ENCODE measurements around the gene C10orf90.

The C10orf90 gene

GRCh38 chr10:126438407-126438783 lies 232.1 kb downstream of the C10orf90 start:
- no peak for DNase-seq (ENCODE audit: extremely low spot score)
- CTCF ChIA-PET = no interaction called here
- TF ChIP-seq FOXA1 (IDR thresholded peaks at IDR 0.05) (no peak), ZNF384 (IDR thresholded peaks at IDR 0.05) (no peak), CTBP1 (IDR thresholded peaks at IDR 0.05; ENCODE audit: borderline replicate concordance) (no peak), ELF4 (IDR thresholded peaks at IDR 0.05) (no peak), SUZ12 (IDR thresholded peaks at IDR 0.05) (no peak), BHLHE40 (IDR thresholded peaks at IDR 0.05; ENCODE audit: borderline replicate concordance) (no peak), TARDBP (IDR thresholded peaks at IDR 0.05) (no peak)
- POLR2A ChIA-PET = no interaction called here

GRCh38 chr10:126437635-126438406 lies 232.7 kb downstream of the C10orf90 start:
- CTCF ChIA-PET = no interaction called here

DNA sequence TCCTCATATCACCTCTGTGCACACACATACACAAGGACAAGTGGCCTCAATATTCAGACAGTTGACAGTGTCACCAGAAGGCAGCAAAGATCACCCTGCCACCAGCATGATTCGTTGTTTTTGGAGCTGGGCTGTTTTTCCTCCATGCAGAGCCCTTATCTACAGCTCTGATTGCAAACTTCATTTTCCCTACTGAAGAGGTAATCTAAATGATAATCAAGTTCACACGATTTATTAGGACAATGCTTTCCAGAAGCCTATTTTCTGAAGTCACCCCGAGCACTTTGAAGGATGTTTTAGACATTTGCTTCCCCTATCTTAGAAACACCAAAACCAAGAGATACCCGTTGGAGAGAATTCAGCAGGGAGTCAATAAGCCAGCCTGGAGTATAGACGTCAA lies 236.3 kb downstream of the C10orf90 start:
- TF ChIP-seq FOXM1 (IDR thresholded peaks at IDR 0.05; ENCODE audit: borderline replicate concordance) = no peak
- no peak for TF ChIP-seq ELF4 (IDR thresholded peaks at IDR 0.05)
- TF ChIP-seq TARDBP (IDR thresholded peaks at IDR 0.05) = no peak
- no peak for TF ChIP-seq CTBP1 (IDR thresholded peaks at IDR 0.05; ENCODE audit: borderline replicate concordance)
- no peak for TF ChIP-seq SP1 (IDR thresholded peaks at IDR 0.05)
- TF ChIP-seq ZNF384 (IDR thresholded peaks at IDR 0.05) = no peak
- TF ChIP-seq LEF1 (IDR thresholded peaks at IDR 0.05; ENCODE audit: borderline replicate concordance) = no peak
- no peak for TF ChIP-seq FOXA1 (IDR thresholded peaks at IDR 0.05)
- no peak for TF ChIP-seq SUZ12 (IDR thresholded peaks at IDR 0.05)
- TF ChIP-seq PKNOX1 (IDR thresholded peaks at IDR 0.05) = no peak
- TF ChIP-seq L3MBTL2 (conservative IDR thresholded peaks at IDR 0.05) = no peak
- TF ChIP-seq NFRKB (IDR thresholded peaks at IDR 0.05) = no peak
- no peak for TF ChIP-seq BHLHE40 (IDR thresholded peaks at IDR 0.05; ENCODE audit: borderline replicate concordance)
- no peak for TF ChIP-seq FOXK2 (IDR thresholded peaks at IDR 0.05)
- TF ChIP-seq HDGF (IDR thresholded peaks at IDR 0.05; ENCODE audit: borderline replicate concordance) = no peak
- TF ChIP-seq ARNT (IDR thresholded peaks at IDR 0.05) = no peak
- ChIA-PET POLR2A (no interaction called here), CTCF (no interaction called here)
- no peak for DNase-seq (ENCODE audit: extremely low spot score)

More at GRCh38 chr10:126437635-126438406, 232.7 kb downstream of the C10orf90 start:
- POLR2A ChIA-PET = no interaction called here
- no peak for DNase-seq (ENCODE audit: extremely low spot score)
- TF ChIP-seq L3MBTL2 (conservative IDR thresholded peaks at IDR 0.05) = no peak
- TF ChIP-seq SUZ12 (IDR thresholded peaks at IDR 0.05) = no peak
- TF ChIP-seq FOXA1 (IDR thresholded peaks at IDR 0.05) = no peak
- TF ChIP-seq PKNOX1 (IDR thresholded peaks at IDR 0.05) = no peak
- no peak for TF ChIP-seq BHLHE40 (IDR thresholded peaks at IDR 0.05; ENCODE audit: borderline replicate concordance)
- no peak for TF ChIP-seq NFRKB (IDR thresholded peaks at IDR 0.05)
- no peak for TF ChIP-seq SP1 (IDR thresholded peaks at IDR 0.05)
- TF ChIP-seq ZNF384 (IDR thresholded peaks at IDR 0.05) = no peak
- TF ChIP-seq ARNT (IDR thresholded peaks at IDR 0.05) = no peak
- no peak for TF ChIP-seq FOXK2 (IDR thresholded peaks at IDR 0.05)
- no peak for TF ChIP-seq ELF4 (IDR thresholded peaks at IDR 0.05)
- no peak for TF ChIP-seq HDGF (IDR thresholded peaks at IDR 0.05; ENCODE audit: borderline replicate concordance)
- no peak for TF ChIP-seq LEF1 (IDR thresholded peaks at IDR 0.05; ENCODE audit: borderline replicate concordance)
- TF ChIP-seq FOXM1 (IDR thresholded peaks at IDR 0.05; ENCODE audit: borderline replicate concordance) = no peak
- no peak for TF ChIP-seq CTBP1 (IDR thresholded peaks at IDR 0.05; ENCODE audit: borderline replicate concordance)
- TF ChIP-seq TARDBP (IDR thresholded peaks at IDR 0.05) = no peak

GRCh38 chr10:126433351-126433750 lies 237.1 kb downstream of the C10orf90 start:
- TF ChIP-seq FOXK2 (IDR thresholded peaks at IDR 0.05) = no peak
- TF ChIP-seq ELF4 (IDR thresholded peaks at IDR 0.05) = no peak
- TF ChIP-seq PKNOX1 (IDR thresholded peaks at IDR 0.05) = no peak
- TF ChIP-seq NFRKB (IDR thresholded peaks at IDR 0.05) = no peak
- TF ChIP-seq HDGF (IDR thresholded peaks at IDR 0.05; ENCODE audit: borderline replicate concordance) = no peak
- TF ChIP-seq FOXM1 (IDR thresholded peaks at IDR 0.05; ENCODE audit: borderline replicate concordance) = no peak
- ChIA-PET POLR2A (no interaction called here), CTCF (no interaction called here)
- DNase-seq (ENCODE audit: extremely low spot score) = no peak

GRCh38 chr10:126432507-126432906 lies 238.0 kb downstream of the C10orf90 start:
- ChIA-PET POLR2A (no interaction called here), CTCF (no interaction called here)
- TF ChIP-seq FOXK2 (IDR thresholded peaks at IDR 0.05) (no peak), L3MBTL2 (conservative IDR thresholded peaks at IDR 0.05) (no peak)
- DNase-seq (ENCODE audit: extremely low spot score) = no peak

DNA sequence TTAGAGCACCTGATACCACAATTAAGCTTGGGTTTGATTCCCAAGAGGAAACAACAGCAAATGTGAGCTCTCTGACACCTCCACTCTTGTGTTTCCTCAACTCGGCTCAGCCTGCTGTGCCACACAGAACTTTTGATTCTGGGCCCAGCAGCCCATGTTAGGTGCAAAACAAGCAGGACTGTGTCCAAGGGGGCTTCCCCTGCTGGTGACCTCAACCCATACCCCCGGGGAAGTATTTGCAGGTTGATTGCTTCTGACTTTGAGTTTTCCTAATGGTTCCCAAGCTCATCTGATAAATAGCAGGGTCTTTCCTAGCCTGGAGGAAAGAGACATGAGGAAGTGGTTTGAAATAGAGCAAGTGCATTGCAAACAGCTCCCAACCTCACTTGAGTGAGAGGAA lies 238.7 kb downstream of the C10orf90 start:
- ChIA-PET POLR2A (no interaction called here), CTCF (no interaction called here)
- no peak for TF ChIP-seq FOXK2 (IDR thresholded peaks at IDR 0.05)
- TF ChIP-seq SUZ12 (IDR thresholded peaks at IDR 0.05) = no peak
- TF ChIP-seq HDGF (IDR thresholded peaks at IDR 0.05; ENCODE audit: borderline replicate concordance) = no peak
- TF ChIP-seq TARDBP (IDR thresholded peaks at IDR 0.05) = no peak
- TF ChIP-seq LEF1 (IDR thresholded peaks at IDR 0.05; ENCODE audit: borderline replicate concordance) = no peak
- no peak for TF ChIP-seq ARNT (IDR thresholded peaks at IDR 0.05)
- TF ChIP-seq BHLHE40 (IDR thresholded peaks at IDR 0.05; ENCODE audit: borderline replicate concordance) = no peak
- TF ChIP-seq PKNOX1 (IDR thresholded peaks at IDR 0.05) = no peak
- DNase-seq (ENCODE audit: extremely low spot score) = no peak

All from HEK293T (cell line).